Muscle of back (tissue), 11 donors: ENCODE measurements around the gene AP5Z1. TPM values are rescaled to one million over a fixed set of nuclear protein-coding genes. Genes with fewer than 3 reads are reported as not detected.

Experiments
- DNase-seq, 3 donors: peaks; one replicate each; pipeline versions ENCODE4 v3.0.0 to v3.0.0-alpha.2; 2013
- polyA plus RNA-seq, 10 donors: library from polyadenylated mRNA; unstranded; fragments of 120-200 nt; gene quantifications; one replicate each; pipeline ENCODE4 v1.2.1, GENCODE V29; 2013; ENCODE audit not compliant: insufficient read length in 10 of 10

Gene AP5Z1
- polyA plus RNA-seq, 10 donors, result 9.1 to 23.4 (median 12.2) TPM

DNA sequence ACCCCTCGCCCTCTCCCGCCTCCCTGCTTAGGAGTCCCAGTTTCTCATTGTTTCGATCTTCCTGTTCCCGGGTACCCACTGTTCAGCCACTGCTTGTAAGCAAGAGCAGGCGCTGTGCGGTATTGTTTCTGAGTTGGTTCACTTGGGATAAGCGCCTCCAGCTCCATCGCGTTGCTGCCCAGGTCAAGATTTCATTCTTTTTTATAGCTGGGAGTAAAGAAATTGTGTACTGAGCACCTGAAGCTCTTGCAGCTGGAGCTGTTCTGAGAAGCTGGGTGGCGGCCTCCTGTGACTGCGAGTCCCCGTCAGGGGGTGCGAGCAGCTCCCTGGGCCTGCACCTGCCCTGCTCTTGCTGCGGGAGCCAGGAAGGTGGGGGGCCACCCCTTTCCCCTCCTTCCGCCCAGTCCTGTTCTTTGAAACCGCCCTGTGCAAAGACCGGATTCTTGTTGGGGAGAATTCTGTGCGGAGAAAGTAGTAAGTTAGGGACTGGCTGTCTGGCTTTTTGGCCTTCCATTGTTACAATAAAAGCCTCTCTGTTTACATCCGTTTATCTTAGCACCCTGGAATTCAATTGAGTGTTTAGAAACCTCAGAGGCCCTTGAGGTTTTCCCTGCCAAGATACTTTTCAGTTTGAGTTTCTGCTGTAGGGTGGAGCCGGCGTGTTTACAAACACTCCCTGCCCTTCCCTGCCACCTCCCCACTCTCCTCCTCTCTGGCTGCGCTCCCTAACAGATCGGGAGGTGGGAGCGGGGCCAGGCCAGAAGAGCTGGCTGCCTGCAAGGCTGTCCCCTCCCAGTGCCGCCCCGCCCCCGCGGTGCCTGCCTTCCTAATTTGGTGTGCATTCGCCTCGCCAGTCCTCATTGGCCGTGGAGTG is 30.8 kb upstream of the AP5Z1 start:
- peak; percentile 97 to 99 (median 98) for DNase-seq

DNA sequence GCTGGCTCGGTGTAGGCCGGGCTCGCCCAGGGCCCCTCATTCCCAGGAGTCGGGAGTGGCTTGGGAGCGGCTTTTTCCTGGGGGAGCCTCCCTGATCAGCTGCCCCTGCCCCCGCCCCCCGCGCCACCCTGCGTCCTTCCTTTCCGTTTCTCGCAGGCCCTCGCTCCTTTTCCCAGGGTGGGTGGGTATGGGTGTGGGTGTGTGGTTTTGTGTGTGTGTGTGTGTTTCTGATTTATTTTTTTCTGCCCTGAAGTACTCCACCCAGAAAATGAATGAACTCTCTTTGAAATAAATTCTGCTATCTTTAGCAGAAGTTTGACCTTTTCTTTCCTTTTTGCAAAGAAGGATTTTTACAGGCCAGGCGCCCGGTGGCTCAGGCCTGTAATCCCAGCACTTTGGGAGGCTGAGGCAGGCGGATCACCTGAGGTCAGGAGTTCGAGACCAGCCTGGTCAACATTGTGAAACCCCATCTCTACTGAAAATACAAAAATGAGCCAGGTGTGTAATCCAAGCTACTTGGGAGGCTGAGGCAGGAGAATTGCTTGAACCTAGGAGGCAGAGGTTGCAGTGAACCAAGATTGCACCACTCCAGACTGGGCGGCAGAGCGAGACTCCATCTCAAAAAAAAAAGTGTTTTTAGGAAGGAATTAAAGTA is 30.0 kb upstream of the AP5Z1 start:
- DNase-seq, result no peak

DNA sequence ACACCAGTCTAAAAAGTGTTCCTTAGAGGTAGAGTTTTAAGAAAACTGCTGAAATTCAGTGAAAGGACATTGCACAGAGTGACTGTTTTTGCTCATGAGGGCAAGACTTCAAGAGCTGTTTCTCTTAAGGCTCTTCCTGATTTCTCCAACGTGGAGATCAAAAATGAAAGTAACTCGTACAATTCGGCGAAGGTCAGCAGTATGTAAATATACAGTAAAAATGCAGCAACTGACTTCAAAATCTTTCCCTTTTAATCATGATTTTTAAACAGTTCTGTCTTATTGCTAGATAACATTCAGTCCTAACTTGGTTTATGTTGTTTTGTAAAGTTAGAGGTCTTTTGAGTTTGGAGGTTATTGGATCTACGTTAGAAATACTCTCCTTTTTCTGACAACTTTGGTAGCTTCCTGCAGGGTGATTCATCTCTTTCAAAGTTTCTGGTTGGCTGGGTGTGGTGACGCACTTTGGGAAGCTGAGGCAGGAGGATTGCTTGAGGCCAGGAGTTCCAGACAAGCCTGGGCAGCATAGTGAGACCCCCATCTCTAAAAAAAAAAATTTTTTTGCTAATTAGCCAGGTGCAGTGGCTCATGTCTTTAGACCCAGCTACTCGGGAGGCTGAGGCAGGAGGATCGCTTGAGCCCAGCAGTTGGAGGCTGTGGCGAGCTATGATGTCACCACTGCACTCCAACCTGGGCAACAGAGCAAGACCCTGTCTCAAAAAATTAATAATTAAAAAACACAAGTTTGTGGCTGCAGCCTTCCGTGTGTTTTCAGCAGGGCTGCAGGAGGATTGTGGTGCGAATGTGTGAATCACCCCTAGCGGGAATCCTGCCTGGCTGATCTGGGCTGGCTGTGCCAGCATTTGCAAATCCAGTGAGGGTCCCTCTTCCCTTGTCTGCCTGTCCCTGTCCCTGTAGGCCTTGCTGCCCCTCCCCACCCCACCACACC is 29.2 kb upstream of the AP5Z1 start:
- peak in 2 of 3 donors; percentile 50 to 74 for DNase-seq

DNA sequence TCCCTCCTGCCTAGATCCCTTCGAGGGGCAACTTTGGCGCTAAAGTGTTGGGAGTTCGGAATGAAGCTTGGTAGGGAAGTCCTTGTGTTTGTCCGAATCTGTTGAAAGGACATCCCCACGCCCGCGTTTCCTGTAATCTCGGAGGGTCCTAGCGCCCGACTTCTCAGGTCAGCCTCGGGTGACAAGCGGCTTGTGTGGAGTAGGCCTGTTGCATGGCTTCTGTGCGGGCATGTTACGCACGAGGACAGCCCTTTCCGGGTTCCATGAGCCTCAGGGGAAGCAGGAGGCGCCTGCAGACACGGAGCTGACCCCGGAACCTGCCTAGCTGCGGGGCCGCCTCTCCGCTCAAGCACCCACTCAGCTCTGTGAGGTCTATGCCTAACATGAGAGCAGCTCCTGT is 28.4 kb upstream of the AP5Z1 start:
- no peak for DNase-seq

DNA sequence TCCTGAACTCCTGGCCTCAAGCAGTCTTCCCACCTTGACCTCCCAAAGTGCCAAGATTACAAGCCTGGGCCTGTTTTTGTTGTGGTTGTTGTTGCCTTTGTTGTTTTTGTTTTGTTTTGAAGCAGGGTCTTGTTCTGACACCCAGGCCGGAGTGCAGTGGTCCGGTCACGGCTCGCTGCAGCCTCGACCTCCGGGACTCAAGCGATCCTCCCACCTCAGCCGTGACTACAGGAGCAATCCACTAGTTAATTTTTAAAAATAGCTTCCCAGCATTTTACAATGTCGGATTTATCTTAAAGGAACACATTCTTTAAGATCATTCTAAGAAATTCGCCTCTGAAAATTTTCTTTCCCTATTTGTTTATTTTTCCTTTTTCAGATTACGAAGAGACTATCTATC is 27.7 kb upstream of the AP5Z1 start:
- no peak for DNase-seq

DNA sequence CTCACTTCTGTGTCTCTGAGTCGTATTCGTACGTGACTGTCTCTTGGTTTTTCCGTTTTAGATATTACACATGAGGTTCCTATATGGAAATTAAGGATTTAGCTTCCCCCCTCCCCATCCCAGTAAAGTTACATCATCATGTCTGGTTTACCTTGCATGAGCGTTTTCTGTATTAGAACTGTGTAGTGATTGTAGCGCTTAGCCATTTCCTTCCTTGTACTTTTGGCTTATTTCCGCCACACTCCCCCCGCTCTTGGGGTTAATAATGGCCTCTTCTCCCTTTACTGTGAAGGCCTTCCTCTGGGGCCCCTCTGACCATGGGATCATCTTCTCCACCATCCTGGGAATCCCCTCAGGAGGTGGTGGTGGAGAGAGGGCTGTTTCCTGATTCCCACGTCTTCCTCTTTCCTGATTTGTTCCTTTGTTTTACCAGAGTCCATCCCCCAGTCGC is 27.2 kb upstream of the AP5Z1 start:
- DNase-seq, result no peak

DNA sequence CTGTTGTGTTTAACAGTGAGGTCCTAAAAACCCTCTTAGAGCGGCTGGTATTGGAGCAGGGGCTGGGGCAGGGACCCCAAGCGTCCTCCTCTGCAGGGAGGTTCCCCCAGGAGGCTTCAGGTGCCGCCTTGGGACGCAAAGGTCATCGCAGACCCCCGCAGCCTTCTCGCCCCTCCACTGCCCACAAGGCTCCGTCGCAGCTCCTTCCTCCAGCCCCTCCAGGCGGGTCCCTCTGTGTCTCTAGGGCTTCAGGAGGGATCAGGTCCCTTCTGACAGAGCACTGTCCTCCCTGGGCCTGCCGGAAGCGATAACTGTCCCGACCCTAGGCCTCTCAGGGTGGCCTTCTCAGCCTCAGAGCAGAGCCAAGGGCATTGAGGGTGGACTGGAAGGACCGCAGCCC is 26.1 kb upstream of the AP5Z1 start:
- no peak for DNase-seq

DNA sequence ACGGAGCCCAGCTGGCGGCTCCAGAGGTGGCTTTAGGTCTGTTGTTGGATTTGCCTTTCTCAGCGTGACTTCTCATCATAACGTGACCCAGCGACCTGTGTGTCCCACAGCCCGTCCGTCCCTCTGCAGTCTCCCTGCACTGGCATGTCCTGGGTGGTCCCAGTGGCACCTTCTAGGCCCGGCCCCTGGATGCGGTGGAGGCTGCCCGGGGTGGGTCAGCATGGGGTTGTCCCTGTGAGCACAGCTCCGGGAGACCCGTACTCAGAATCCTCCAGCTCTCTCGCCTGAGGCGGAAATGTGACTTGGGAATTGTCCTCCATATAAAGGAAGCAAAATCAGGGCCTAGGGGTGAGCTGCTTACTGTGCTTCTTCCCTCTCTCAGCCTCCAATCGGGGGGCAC is 25.6 kb upstream of the AP5Z1 start:
- DNase-seq, result no peak

DNA sequence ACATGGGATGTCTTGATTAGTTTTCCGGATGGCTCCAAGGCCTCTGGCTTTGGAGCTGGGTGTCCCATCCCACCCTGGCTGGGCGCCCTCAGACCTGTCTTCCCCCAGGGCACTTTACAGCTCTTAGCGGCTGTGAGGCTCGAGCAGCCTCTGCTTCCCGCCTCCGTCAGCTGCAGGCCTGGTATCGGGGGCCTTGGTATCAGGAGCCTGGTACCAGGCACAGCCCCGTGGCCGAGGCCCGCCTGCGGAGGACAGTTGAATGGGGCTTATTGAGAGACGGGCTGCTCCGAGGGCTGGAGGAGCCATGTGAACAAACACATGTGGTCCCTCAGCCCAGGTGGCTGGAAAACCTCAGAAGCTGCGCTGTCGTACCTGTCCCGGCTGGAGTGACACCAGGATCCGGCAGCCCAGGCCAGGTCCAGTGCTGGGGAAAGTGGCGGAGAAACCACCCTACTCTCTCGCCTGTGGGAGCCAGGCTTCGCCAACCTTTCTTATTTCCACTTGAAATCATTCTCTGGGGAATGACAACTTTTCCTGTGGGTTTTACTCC is 23.9 kb upstream of the AP5Z1 start:
- no peak for DNase-seq

DNA sequence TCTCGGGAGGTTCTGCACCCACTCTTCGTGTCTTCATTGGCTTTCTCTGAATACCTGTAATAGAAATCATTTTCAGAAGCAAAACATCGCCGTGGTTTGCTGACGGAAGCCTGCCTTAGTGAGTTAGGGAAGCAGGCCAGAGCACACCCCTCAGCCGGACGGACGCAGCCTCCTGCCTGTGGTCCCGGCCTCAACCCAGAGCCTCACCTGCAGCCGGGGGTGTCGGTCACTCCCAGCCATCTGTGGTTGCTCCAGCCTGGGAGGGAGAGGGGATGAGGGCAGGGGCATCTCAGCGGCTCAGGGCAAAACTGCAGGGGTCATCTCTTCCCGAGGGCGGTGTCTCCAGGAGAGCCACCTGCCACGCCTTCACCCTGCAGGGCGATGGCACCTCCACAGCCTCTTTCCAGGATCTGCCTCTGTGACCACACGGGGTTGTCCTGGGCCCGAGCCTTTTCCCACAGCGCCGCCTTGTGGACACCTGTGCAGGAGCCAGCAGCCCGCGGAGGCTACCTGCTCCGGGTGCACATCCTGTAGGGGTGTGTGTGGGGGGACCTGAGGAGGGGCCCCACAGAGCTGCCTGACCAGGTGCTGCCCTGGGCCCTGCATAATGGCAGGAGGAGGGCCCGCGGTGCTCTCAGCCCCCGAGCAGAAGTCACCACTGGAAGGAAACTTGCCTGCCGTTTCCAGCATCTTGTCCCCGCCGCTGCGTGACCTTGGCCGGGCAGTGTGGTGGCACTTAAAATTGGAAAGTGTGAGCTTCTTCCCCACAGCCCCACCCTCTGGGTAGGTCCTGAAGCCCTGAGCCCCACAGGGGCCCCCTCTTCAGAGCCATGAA is 21.6 kb upstream of the AP5Z1 start:
- DNase-seq, result peak in 2 of 3 donors; percentile 70 to 75

DNA sequence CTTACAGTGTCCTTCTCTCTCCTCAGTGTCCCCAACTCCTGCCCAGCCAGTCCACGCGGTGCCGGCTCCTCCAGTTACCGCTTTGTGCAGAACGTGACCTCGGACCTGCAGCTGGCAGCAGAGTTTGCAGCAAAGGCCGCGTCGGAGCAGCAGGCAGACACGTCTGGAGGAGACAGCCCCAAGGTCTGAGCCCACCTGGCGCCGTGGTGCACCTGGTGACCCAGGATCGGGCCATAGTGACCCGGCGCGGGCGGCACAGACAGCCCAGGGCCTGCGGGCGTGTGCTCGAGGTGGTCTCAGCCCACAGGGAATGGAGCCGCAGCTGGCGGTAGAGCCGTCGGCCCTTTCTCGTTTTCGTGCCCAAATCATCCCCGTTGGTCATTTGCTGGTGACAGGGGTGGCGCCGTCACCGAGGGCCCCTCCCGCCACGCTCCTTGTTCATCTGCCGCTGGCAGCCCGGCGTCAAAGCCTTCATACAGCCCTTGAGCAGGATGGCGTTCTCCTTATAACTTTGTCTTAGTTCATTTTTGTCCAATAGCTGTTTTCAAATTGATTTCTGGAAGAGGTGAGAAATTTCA is 20.9 kb upstream of the AP5Z1 start:
- no peak for DNase-seq

DNA sequence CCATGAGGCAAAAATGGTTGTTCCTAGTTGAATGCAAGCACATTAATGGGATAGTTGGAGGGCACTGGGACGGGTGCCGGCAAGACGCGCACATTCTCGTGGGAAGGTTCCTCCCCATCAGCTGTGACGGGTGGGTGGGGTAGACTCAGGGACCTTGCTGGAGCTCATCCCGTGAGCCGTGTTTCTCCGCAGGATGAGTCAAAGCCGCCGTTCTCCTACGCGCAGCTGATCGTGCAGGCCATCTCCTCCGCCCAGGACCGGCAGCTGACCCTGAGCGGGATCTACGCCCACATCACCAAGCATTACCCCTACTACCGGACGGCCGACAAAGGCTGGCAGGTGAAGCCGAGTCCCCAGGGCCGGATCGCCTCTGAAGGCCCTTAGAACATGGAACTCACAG is 20.4 kb upstream of the AP5Z1 start:
- no peak for DNase-seq

DNA sequence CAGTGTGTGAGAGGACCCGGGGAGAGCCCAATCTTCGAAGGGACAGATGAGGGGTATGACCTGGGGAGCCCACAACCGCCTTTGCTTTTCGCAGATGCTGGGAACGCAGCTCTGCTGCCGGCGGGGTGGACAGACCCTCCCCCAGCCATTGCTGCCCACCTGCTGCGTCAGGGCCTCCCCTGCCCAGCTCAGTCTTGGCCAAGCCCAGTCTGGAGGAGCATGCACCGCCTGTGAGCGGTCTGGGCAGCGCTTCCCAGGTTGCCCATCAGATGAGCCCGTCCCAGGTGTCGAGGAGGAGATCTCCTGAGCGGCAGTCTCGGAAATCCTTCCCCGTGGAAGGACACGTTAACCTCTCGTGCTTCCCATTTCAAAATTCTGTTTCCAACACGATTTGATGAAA is 17.3 kb upstream of the AP5Z1 start:
- DNase-seq, result no peak

DNA sequence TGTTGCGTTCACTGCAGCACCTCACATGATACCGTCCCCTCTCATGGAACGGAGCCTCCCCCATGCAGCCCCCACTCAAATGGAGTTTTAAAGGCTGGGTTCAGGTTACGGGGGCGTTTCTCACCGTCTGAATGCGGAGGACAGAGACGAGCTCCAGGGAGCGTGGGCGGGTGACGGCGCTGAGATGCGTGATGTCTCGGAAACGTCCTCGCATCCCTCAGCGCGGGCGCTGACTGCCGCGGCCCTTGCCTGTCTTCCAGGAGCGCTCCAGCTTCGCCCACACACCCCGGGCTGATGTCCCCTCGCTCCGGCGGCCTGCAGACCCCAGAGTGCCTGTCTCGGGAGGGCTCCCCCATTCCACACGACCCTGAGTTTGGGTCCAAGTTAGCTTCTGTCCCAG is 16.6 kb upstream of the AP5Z1 start:
- no peak for DNase-seq

DNA sequence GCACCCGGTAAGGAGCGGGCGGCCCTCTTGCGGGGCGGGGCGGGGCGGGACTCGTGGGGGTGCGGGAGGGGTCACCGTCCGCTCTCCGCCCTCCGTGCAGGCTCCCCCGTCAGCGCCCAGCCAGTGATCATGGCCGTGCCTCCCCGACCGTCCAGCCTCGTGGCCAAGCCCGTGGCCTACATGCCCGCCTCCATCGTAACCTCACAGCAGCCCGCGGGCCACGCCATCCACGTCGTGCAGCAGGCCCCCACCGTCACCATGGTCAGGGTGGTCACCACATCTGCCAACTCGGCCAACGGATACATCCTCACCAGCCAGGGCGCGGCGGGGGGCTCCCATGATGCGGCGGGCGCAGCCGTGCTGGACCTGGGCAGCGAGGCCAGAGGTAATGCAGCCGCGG is 16.2 kb upstream of the AP5Z1 start:
- DNase-seq, result no peak

DNA sequence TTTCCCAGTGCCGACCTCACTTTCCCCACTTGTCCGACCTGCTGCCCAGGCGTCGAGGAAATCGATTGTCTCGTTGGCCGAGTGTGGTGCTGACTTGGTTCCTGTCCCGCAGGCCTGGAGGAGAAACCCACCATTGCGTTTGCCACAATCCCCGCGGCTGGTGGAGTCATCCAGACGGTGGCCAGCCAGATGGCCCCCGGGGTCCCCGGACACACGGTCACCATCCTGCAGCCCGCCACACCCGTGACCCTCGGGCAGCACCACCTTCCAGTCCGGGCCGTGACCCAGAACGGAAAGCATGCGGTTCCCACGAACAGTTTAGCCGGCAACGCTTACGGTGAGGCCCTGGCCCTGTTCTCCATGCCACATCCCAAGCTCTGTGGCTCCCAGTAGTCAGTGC is 14.5 kb upstream of the AP5Z1 start:
- no peak for DNase-seq

DNA sequence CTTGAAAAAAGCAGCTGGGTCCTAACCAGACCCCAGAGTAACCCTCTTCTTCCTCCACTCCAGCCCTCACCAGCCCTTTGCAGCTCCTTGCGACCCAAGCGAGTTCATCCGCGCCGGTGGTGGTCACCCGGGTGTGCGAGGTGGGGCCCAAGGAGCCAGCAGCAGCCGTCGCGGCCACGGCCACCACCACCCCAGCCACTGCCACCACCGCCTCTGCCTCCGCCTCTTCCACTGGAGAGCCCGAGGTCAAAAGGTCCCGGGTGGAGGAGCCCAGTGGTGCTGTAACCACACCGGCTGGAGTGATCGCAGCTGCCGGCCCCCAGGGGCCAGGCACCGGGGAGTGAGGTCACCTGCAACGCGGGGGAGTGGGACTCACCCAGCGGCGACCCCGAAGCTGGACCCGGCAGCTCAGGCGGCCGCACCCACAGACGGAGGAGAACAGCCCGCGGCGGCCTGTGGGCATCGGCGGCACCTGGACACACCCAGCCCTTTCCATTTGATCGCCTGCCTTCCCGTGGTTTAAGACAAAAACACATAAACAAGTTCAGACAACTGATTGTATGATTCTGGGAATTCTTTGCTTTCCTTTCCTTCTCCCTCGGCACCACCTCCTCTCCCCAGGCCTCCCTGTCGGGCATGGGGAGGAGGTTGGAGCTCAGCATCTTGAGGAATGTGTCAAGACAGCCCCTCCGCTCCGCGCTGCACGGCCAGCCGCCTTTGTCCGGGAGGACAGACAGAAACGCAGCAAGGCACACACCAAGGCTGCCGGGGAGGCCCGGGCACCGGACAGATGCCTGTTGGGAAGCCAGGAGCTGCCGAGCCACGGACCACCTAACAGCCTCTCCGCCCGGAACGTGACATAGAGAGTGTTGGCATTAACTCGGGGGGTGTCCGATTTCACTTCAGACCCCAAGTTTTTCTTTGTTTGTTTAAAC is 13.0 kb upstream of the AP5Z1 start:
- no peak for DNase-seq

DNA sequence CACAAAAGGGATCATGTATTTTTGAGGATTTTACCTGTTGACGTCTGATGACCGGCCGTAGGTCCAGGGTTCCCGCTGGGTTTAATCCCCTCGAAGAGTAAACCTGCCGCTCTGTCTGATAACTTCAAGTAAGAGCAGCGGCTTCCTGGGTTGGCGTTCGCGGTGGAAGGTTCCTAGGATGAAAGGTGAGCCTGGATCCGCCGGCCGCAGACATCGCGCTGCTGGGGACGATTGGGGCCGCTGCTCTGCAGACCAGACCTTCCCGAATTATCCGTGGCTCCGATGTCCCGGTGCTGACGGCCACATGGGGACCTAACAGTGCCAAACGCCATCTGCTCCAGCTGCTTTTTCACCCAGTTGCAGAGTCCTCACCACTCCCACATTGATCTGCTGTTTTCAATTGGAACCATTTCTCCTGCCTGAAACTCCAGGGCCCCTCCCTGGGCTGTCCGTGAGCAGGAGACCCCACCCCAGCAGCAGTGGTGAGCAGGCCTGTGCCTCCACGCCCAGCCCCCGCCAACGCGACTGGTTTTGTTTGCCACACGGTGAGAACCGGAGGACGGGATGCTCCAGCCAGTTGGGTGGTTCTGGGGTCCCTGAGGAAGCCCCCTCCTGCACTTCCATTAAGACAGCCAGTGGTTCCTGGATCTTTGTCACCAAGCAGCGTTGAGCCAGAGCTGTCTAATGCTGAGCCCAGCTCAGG is 12.2 kb upstream of the AP5Z1 start:
- DNase-seq, result no peak

DNA sequence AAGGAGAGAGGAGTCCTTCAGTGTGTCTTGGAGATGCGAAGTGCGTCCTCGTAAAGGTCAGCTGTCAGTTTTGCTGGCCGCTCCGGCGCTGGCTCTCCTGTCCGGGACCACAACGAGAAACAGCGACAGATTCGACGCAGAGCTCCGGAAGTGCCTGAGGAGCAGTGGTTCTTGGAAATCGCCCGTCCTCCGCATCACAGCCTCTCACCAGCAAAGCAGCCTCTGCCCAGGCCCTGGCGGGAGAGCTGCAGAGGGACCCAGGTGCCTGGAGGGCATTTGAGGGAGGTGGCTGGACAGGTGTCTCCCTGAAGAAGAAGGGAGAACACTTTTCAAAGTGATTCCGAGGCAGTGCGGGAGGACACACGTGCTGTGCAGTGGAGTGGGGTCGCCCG is 11.6 kb upstream of the AP5Z1 start:
- no peak for DNase-seq
